GM12892 (cell line): ENCODE data around the gene TIGAR.
A peak's percentile ranks its signal among the peaks of the same experiment; 100 is the strongest.

Experiments
- POLR2A ChIP-seq: IDR thresholded peaks from 2 replicates; pipeline ENCODE4 v1.6.1; 2011; ENCODE audit warnings: low read depth, low read length, control low read depth
- TAF1 ChIP-seq: IDR thresholded peaks from 2 replicates; pipeline ENCODE4 v1.6.1; 2011; ENCODE audit warnings: low read depth, mild to moderate bottlenecking, control low read depth, low read length, borderline replicate concordance

GRCh38 chr12:4272424-4273272 is 48.4 kb upstream of the TIGAR start:
- peak; percentile 71 for TF ChIP-seq POLR2A
- TF ChIP-seq TAF1: no peak
